Measurements from ENCODE around the gene CELF2.

CELF2 gene

GRCh38 chr10:11087372-11087771, 69.7 kb downstream of the CELF2 start:
- Histone ChIP-seq H3K4me3 (ENCODE audit: low read depth in 1 of 2, low read length in 2 of 2) (no peak overlapping the region), H3K27me3 (ENCODE audit: low read depth, low read length) (no peaks in the 10 kb centered on the region), H3K9me3 (ENCODE audit: control insufficient read depth in 1 of 2, low read length in 2 of 2) (no peaks in the 10 kb centered on the region), H3K4me1 (ENCODE audit: control insufficient read depth in 1 of 2, insufficient read depth in 2 of 2, low read length in 2 of 2) (peaks cover 0 to 9% of the 10 kb centered on the region in 2 donors), H3K27ac (ENCODE audit: low read length) (no peak overlapping the region), H3K36me3 (ENCODE audit: control insufficient read depth in 1 of 2, insufficient read depth in 2 of 2, low read length in 2 of 2) (no peaks in the 10 kb centered on the region)

- Histone ChIP-seq H3K36me3 (ENCODE audit: control insufficient read depth in 1 of 2, insufficient read depth in 2 of 2, low read length in 2 of 2) (no peaks in the 10 kb centered on the region), H3K4me3 (ENCODE audit: low read depth in 1 of 2, low read length in 2 of 2) (no peak overlapping the region), H3K27me3 (ENCODE audit: low read depth, low read length) (no peaks in the 10 kb centered on the region), H3K9me3 (ENCODE audit: control insufficient read depth in 1 of 2, low read length in 2 of 2) (no peaks in the 10 kb centered on the region), H3K4me1 (ENCODE audit: control insufficient read depth in 1 of 2, insufficient read depth in 2 of 2, low read length in 2 of 2) (peaks cover 0 to 9% of the 10 kb centered on the region in 2 donors), H3K27ac (ENCODE audit: low read length) (no peak overlapping the region)
These were observed 71.0 kb downstream of the CELF2 start for GRCh38 chr10:11088709-11089108.

- H3K27me3 ChIP-seq (ENCODE audit: low read depth, low read length): no peaks in the 10 kb centered on the region
- H3K9me3 ChIP-seq (ENCODE audit: control insufficient read depth in 1 of 2, low read length in 2 of 2): no peaks in the 10 kb centered on the region
- peaks cover 0 to 12% of the 10 kb centered on the region in 2 donors for H3K4me1 ChIP-seq (ENCODE audit: control insufficient read depth in 1 of 2, insufficient read depth in 2 of 2, low read length in 2 of 2)
- H3K36me3 ChIP-seq (ENCODE audit: control insufficient read depth in 1 of 2, insufficient read depth in 2 of 2, low read length in 2 of 2): no peaks in the 10 kb centered on the region
- no peak overlapping the region for H3K27ac ChIP-seq (ENCODE audit: low read length)
- no peak overlapping the region for H3K4me3 ChIP-seq (ENCODE audit: low read depth in 1 of 2, low read length in 2 of 2)
These were observed 71.6 kb downstream of the CELF2 start for GRCh38 chr10:11089272-11089671.

- no peaks in the 10 kb centered on the region for H3K9me3 ChIP-seq (ENCODE audit: control insufficient read depth in 1 of 2, low read length in 2 of 2)
- no peaks in the 10 kb centered on the region for H3K36me3 ChIP-seq (ENCODE audit: control insufficient read depth in 1 of 2, insufficient read depth in 2 of 2, low read length in 2 of 2)
- no peak overlapping the region for H3K4me3 ChIP-seq (ENCODE audit: low read depth in 1 of 2, low read length in 2 of 2)
- H3K4me1 ChIP-seq (ENCODE audit: control insufficient read depth in 1 of 2, insufficient read depth in 2 of 2, low read length in 2 of 2): peaks cover 0 to 5% of the 10 kb centered on the region in 2 donors
- H3K27me3 ChIP-seq (ENCODE audit: low read depth, low read length): no peaks in the 10 kb centered on the region
- no peak overlapping the region for H3K27ac ChIP-seq (ENCODE audit: low read length)
These were observed 73.9 kb downstream of the CELF2 start for GRCh38 chr10:11091517-11092102.

GRCh38 chr10:11093771-11094736, 76.4 kb downstream of the CELF2 start:
- no peaks in the 10 kb centered on the region for H3K9me3 ChIP-seq (ENCODE audit: control insufficient read depth in 1 of 2, low read length in 2 of 2)
- H3K27ac ChIP-seq (ENCODE audit: low read length): no peak overlapping the region
- H3K4me3 ChIP-seq (ENCODE audit: low read depth in 1 of 2, low read length in 2 of 2): no peak overlapping the region
- no peaks in the 10 kb centered on the region for H3K36me3 ChIP-seq (ENCODE audit: control insufficient read depth in 1 of 2, insufficient read depth in 2 of 2, low read length in 2 of 2)
- H3K4me1 ChIP-seq (ENCODE audit: control insufficient read depth in 1 of 2, insufficient read depth in 2 of 2, low read length in 2 of 2): peaks cover 5% of the 10 kb centered on the region in 2 donors
- H3K27me3 ChIP-seq (ENCODE audit: low read depth, low read length): no peaks in the 10 kb centered on the region

- Histone ChIP-seq H3K4me3 (ENCODE audit: low read depth in 1 of 2, low read length in 2 of 2) (no peak overlapping the region), H3K27me3 (ENCODE audit: low read depth, low read length) (no peaks in the 10 kb centered on the region), H3K36me3 (ENCODE audit: control insufficient read depth in 1 of 2, insufficient read depth in 2 of 2, low read length in 2 of 2) (no peaks in the 10 kb centered on the region), H3K9me3 (ENCODE audit: control insufficient read depth in 1 of 2, low read length in 2 of 2) (no peaks in the 10 kb centered on the region), H3K4me1 (ENCODE audit: control insufficient read depth in 1 of 2, insufficient read depth in 2 of 2, low read length in 2 of 2) (peaks cover 5% of the 10 kb centered on the region in 2 donors), H3K27ac (ENCODE audit: low read length) (no peak overlapping the region)
These were observed 77.7 kb downstream of the CELF2 start for GRCh38 chr10:11095374-11095801.

GRCh38 chr10:11096422-11096821, 78.8 kb downstream of the CELF2 start:
- H3K4me1 ChIP-seq (ENCODE audit: control insufficient read depth in 1 of 2, insufficient read depth in 2 of 2, low read length in 2 of 2): peaks cover 5% of the 10 kb centered on the region in 2 donors
- H3K27me3 ChIP-seq (ENCODE audit: low read depth, low read length): no peaks in the 10 kb centered on the region
- H3K9me3 ChIP-seq (ENCODE audit: control insufficient read depth in 1 of 2, low read length in 2 of 2): no peaks in the 10 kb centered on the region
- H3K27ac ChIP-seq (ENCODE audit: low read length): no peak overlapping the region
- no peaks in the 10 kb centered on the region for H3K36me3 ChIP-seq (ENCODE audit: control insufficient read depth in 1 of 2, insufficient read depth in 2 of 2, low read length in 2 of 2)
- no peak overlapping the region for H3K4me3 ChIP-seq (ENCODE audit: low read depth in 1 of 2, low read length in 2 of 2)

- H3K4me3 ChIP-seq (ENCODE audit: low read depth in 1 of 2, low read length in 2 of 2): no peak overlapping the region
- H3K4me1 ChIP-seq (ENCODE audit: control insufficient read depth in 1 of 2, insufficient read depth in 2 of 2, low read length in 2 of 2): peaks cover 5% of the 10 kb centered on the region in 2 donors
- H3K27ac ChIP-seq (ENCODE audit: low read length): no peak overlapping the region
- no peaks in the 10 kb centered on the region for H3K9me3 ChIP-seq (ENCODE audit: control insufficient read depth in 1 of 2, low read length in 2 of 2)
- H3K27me3 ChIP-seq (ENCODE audit: low read depth, low read length): no peaks in the 10 kb centered on the region
- no peaks in the 10 kb centered on the region for H3K36me3 ChIP-seq (ENCODE audit: control insufficient read depth in 1 of 2, insufficient read depth in 2 of 2, low read length in 2 of 2)
These were observed 80.0 kb downstream of the CELF2 start for GRCh38 chr10:11097686-11098085.

GRCh38 chr10:11098666-11099065, 81.0 kb downstream of the CELF2 start:
- H3K36me3 ChIP-seq (ENCODE audit: control insufficient read depth in 1 of 2, insufficient read depth in 2 of 2, low read length in 2 of 2): no peaks in the 10 kb centered on the region
- H3K4me1 ChIP-seq (ENCODE audit: control insufficient read depth in 1 of 2, insufficient read depth in 2 of 2, low read length in 2 of 2): peaks cover 5% of the 10 kb centered on the region in 2 donors
- no peak overlapping the region for H3K27ac ChIP-seq (ENCODE audit: low read length)
- H3K4me3 ChIP-seq (ENCODE audit: low read depth in 1 of 2, low read length in 2 of 2): no peak overlapping the region
- no peaks in the 10 kb centered on the region for H3K27me3 ChIP-seq (ENCODE audit: low read depth, low read length)
- H3K9me3 ChIP-seq (ENCODE audit: control insufficient read depth in 1 of 2, low read length in 2 of 2): no peaks in the 10 kb centered on the region

- peaks cover 0 to 7% of the 10 kb centered on the region in 2 donors for H3K9me3 ChIP-seq (ENCODE audit: control insufficient read depth in 1 of 2, low read length in 2 of 2)
- no peak overlapping the region for H3K4me3 ChIP-seq (ENCODE audit: low read depth in 1 of 2, low read length in 2 of 2)
- H3K36me3 ChIP-seq (ENCODE audit: control insufficient read depth in 1 of 2, insufficient read depth in 2 of 2, low read length in 2 of 2): no peaks in the 10 kb centered on the region
- no peak overlapping the region for H3K27ac ChIP-seq (ENCODE audit: low read length)
- H3K27me3 ChIP-seq (ENCODE audit: low read depth, low read length): no peaks in the 10 kb centered on the region
- H3K4me1 ChIP-seq (ENCODE audit: control insufficient read depth in 1 of 2, insufficient read depth in 2 of 2, low read length in 2 of 2): no peaks in the 10 kb centered on the region
These were observed 87.4 kb downstream of the CELF2 start for GRCh38 chr10:11104772-11105675.

GRCh38 chr10:11105676-11106004, 88.0 kb downstream of the CELF2 start:
- no peaks in the 10 kb centered on the region for H3K36me3 ChIP-seq (ENCODE audit: control insufficient read depth in 1 of 2, insufficient read depth in 2 of 2, low read length in 2 of 2)
- H3K4me3 ChIP-seq (ENCODE audit: low read depth in 1 of 2, low read length in 2 of 2): no peak overlapping the region
- H3K9me3 ChIP-seq (ENCODE audit: control insufficient read depth in 1 of 2, low read length in 2 of 2): peaks cover 0 to 7% of the 10 kb centered on the region in 2 donors
- no peaks in the 10 kb centered on the region for H3K27me3 ChIP-seq (ENCODE audit: low read depth, low read length)
- no peak overlapping the region for H3K27ac ChIP-seq (ENCODE audit: low read length)
- H3K4me1 ChIP-seq (ENCODE audit: control insufficient read depth in 1 of 2, insufficient read depth in 2 of 2, low read length in 2 of 2): no peaks in the 10 kb centered on the region
